IMR-90 (cell line): ENCODE measurements around the gene PALS1. TPM values are rescaled to one million over a fixed set of nuclear protein-coding genes. Genes with fewer than 3 reads are reported as not detected.

Source experiments
- polyA plus RNA-seq, 3 experiments: library from polyadenylated mRNA; depleted of rRNA; stranded (reverse); fragments of >200 nt; gene quantifications; 2 replicates each; pipeline ENCODE4 v1.2.3, GENCODE V29; 2012; ENCODE audit warnings: low replicate concordance in 1 of 3
- total RNA-seq: library from RNA; depleted of rRNA; stranded (reverse); fragments of >200 nt; gene quantifications from 2 replicates; pipeline ENCODE4 v1.2.3, GENCODE V29; 2012; rRNA removed

The PALS1 gene
- total and polyA plus RNA-seq, 2 of the 4 experiments (the other 2 are of a cell fraction), result 17.7 to 40.1 TPM

Other genes with a start within 250 kb of the PALS1 start
- gene GARIN2, start 52.0 kb upstream of the PALS1 start, total RNA-seq, result not detected in 2 replicates
- not detected in 2 replicates for gene GARIN2, start 52.0 kb upstream of the PALS1 start, polyA plus RNA-seq (2012; rRNA removed)
- 113 and 167 TPM in 2 replicates for gene ATP6V1D, start 118.4 kb downstream of the PALS1 start, total RNA-seq
- 47.3 and 54.5 TPM in 2 replicates for gene ATP6V1D, start 118.4 kb downstream of the PALS1 start, polyA plus RNA-seq (2012; rRNA removed)
- gene EIF2S1, start 118.9 kb downstream of the PALS1 start, total RNA-seq, result 125 and 360 TPM in 2 replicates
- gene EIF2S1, start 118.9 kb downstream of the PALS1 start, polyA plus RNA-seq (2012; rRNA removed), result 51.3 and 57.9 TPM in 2 replicates
- 2.2 and 2.5 TPM in 2 replicates for gene PLEK2, start 170.7 kb downstream of the PALS1 start, total RNA-seq
- 1.5 and 1.7 TPM in 2 replicates for gene PLEK2, start 170.7 kb downstream of the PALS1 start, polyA plus RNA-seq (2012; rRNA removed)
- gene TMEM229B, start 247.3 kb downstream of the PALS1 start, total RNA-seq, result under 0.01 TPM in 1 of 2 replicates, not detected in the other
- 0.06 TPM in 1 of 2 replicates, not detected in the other for gene TMEM229B, start 247.3 kb downstream of the PALS1 start, polyA plus RNA-seq (2012; rRNA removed)